HFF-Myc (cell line): ENCODE data around the gene CENPP.

Experiments used
- DNase-seq: peaks from one replicate; pipeline ENCODE4 v3.0.0-alpha.2; 2011; ENCODE audit warnings: low read depth; ENCODE audit errors: extremely low read depth
- H3K4me3 ChIP-seq: replicated peaks from 2 replicates; pipeline ENCODE4 v1.5.1; 2011; ENCODE audit warnings: low read depth, mild to moderate bottlenecking, control low read depth, low read length
- TF ChIP-seq, protein P1 (sequence below): IDR thresholded peaks from 2 replicates; pipeline ENCODE4 v1.5.1; 2012; ENCODE audit warnings: mild to moderate bottlenecking, low read depth, low read length, control low read depth; ENCODE audit errors: missing control alignments

CENPP gene

GRCh38 chr9:92484563-92484962 lies 158.8 kb downstream of the CENPP start:
- H3K4me3 ChIP-seq: no peak overlapping the region
- TF ChIP-seq, protein P1, sequence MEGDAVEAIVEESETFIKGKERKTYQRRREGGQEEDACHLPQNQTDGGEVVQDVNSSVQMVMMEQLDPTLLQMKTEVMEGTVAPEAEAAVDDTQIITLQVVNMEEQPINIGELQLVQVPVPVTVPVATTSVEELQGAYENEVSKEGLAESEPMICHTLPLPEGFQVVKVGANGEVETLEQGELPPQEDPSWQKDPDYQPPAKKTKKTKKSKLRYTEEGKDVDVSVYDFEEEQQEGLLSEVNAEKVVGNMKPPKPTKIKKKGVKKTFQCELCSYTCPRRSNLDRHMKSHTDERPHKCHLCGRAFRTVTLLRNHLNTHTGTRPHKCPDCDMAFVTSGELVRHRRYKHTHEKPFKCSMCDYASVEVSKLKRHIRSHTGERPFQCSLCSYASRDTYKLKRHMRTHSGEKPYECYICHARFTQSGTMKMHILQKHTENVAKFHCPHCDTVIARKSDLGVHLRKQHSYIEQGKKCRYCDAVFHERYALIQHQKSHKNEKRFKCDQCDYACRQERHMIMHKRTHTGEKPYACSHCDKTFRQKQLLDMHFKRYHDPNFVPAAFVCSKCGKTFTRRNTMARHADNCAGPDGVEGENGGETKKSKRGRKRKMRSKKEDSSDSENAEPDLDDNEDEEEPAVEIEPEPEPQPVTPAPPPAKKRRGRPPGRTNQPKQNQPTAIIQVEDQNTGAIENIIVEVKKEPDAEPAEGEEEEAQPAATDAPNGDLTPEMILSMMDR: no peak
- DNase-seq: no peak

DNA sequence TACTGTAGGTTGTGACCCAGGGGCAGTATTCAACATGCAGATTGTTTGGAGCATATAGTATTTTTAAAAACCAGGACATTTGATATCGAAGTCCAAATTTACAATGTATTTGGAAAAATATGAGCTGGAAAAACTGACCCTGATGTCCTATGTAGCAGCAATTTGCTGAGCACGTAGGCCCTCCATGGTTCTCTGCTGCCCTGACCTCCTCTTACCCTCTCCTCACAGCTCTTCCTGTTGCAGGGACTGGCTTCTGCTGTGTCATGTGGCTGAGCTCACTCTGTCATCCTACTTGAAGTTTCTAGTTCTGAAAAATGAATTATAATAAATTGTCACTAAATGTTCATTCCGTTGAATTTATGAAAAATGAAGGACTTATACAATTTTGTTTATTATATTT lies 160.6 kb downstream of the CENPP start:
- no peak overlapping the region for H3K4me3 ChIP-seq
- DNase-seq: no peak
- TF ChIP-seq, protein P1: no peak

DNA sequence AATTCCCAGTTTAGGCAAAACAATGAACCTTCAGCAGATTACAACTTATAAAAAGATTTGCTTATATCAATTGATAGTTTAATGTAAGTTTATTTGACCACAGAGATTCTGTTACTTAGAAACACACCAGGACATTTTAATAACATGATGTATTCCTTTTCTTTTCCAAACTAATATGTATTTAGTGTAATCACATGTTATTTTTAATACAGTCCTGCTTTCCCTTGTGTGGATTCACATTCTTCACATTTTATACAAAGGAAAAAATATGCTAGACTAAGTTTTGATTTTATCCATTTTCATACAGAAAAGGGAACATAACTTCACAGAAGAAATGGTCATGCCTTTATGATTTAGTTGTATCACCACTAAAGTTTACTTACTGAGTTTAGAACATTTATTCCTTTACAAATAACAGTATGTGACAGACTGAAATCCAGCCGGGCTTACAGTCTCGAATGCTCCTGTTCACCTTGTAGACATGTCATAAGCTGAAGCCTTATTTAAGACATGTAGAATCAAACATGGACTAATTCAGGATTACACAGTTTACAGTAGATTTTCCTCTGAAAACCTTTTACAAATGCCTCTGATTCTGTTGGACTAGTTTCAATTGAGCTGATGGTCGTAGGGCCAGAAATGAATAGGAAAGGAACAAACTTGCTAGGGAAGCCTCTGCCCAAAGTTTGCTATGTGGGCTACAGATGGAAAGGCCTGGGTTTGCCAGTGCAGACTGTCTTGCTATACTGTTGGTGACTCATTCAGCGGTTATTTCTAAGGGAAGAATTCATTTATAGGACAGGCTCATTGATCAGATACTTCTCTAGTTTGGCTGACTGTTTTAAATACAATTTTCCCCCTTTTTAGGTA lies 163.2 kb downstream of the CENPP start:
- no peak for DNase-seq
- H3K4me3 ChIP-seq: no peak overlapping the region
- TF ChIP-seq, protein P1: no peak

- H3K4me3 ChIP-seq: no peak overlapping the region
- TF ChIP-seq, protein P1: no peak
- DNase-seq: no peak
These were observed 167.1 kb downstream of the CENPP start for GRCh38 chr9:92492781-92493401.

- DNase-seq: no peak
- TF ChIP-seq, protein P1: no peak
- no peak overlapping the region for H3K4me3 ChIP-seq
These were observed 168.1 kb downstream of the CENPP start for GRCh38 chr9:92493749-92494387.

DNA sequence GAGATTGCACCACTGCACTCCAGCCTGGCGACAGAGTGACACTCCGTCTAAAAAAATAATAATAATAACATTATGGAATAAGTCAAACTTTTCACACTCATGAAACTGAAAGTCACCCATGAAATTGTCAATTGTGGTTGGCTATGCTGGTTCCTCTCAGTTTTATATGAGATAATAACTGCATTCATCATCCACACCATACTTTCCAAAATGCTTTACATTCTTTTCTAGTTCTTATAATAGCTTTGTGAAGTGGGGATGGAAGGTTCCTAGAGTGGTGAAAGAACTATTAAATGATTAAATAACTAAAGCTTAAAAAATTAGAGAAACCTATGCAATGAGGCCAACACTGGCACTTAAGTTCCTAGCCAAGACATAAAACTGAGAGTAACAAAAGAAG lies 169.1 kb downstream of the CENPP start:
- TF ChIP-seq, protein P1: no peak
- no peak for DNase-seq
- H3K4me3 ChIP-seq: no peak overlapping the region
